Measurements from ENCODE around the gene ATP13A3.

Gene ATP13A3

DNA sequence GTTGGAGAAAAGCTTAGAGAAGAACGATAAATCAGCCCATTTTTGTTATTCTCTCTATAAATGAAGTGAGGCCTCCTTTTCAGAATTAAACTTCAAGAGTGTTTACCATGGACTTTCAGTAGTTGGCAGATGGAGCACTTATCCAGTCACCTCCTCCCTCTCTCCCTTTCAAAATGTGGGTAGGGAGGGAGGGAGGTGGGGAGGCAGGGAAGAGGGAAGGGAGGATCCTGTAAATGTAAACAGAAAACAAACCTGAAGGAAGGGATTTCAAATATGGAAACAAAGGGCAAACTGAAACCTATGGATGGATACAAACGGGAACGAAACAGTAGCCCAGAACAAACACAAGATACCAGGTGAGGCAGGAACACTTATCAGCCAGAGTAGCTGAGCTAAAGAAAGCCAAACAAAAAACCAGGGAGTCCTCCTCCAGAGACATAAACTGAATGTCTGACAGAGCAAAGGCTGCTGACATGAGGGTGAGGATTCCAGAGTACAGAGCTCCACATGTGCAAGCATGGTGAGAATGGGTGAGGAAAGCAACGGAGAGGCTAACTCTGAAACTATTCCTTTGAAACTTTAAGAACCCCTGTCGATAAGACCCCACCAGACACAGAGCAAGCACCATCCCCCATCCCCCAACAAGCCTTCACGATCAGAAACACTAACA, 46.8 kb downstream of the ATP13A3 start:
- no peak for DNase-seq

GRCh38 chr3:194434503-194434902, 52.3 kb downstream of the ATP13A3 start:
- no peak for DNase-seq

DNA sequence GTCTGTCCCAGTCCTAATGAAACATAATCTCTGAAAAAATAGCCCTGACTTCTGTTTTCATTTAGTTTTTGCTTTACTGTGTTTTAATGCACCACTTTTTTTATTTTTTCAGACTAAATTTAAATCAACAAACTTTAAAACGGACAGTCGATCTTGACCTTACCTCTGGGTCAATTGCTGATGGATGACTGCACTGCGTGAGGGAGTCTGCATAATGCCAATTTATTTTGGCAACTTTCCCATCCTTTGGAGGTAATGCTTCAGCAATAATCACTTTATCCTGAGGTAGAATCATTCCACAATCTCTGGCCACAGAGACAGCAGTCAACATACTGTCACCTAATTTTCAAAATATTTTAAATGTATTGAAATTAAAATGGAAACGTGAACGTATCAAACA, 55.2 kb downstream of the ATP13A3 start:
- DNase-seq = no peak

GRCh38 chr3:194425399-194425798, 61.4 kb downstream of the ATP13A3 start:
- no peak for DNase-seq

DNA sequence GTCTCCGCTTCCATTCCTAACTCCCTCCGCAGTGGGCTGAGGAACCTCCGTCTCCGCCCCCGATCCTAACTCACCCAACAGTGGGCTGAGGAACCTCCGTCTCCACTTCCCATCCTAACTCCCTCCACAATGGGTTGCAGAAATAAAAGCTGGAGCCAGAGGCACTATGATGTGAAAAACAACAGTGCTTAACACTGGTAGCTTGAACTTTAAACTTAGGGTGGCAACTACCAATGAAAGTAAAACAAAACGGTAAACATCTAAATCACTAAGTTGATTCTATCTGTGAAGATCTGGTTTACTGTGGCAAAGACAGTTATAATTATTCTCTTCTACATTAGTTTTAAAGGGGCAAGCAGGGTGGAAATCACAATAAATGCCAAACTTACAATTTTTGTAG, 61.8 kb downstream of the ATP13A3 start:
- DNase-seq = no peak

- no peak for DNase-seq
These were observed 62.4 kb downstream of the ATP13A3 start for GRCh38 chr3:194424373-194424772.

DNA sequence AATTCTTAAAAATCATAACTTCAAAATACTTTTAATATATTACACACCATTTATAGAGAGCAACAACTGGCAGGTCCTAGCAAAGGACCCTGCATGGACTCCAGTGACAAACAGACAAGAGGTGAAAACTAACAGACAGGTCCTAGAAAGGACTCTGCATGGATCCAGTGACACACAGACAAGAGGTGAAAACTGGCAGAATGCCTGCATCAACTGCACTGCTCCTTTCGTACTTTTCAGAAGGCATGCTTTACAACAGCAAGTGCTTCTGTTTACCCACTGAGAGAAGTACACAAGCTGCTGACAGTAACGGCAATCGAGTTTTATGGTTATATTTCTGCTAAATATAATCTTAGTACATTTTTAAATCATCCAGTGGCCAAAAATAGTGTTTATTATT, 63.5 kb downstream of the ATP13A3 start:
- DNase-seq = no peak

DNA sequence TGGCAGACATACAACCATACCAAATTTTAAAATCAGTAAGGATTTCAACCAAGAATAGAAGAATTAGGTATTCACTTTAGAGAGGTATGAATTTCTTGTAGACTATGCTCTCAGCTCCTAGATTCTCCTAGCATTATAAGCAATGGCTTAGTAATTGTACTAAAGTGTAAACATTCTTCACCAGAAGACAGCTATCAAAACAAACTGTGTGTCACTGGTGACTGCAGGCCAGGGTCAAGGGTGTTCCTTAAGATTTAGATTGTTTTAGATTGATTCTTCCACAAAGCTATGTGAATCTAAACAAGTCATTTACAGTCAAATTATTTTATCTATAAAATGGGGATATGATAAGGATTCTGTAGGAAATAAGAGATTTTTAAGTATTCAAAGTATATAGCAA, 64.6 kb downstream of the ATP13A3 start:
- DNase-seq = no peak

- DNase-seq = no peak
These were observed 68.1 kb downstream of the ATP13A3 start for GRCh38 chr3:194418671-194419070.

DNA sequence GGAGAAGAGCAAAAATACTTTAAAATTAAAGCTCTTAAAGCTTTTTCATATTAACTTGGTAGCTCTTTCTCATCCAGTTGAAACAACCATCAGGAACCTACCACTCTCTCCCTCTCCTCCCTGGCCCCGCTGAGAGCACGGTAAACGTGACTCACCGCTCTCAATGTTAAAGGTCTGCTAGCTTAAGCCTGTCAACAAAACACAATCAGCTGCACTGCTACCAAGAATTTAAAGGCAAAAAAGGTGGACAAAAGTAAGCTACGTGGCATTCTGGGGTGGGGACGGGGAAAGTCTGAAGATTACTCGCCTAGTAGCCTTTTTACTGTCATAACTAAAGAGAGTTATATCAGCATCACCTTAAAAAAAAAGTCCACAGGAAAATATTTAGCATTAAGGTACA, 79.4 kb downstream of the ATP13A3 start:
- no peak for DNase-seq

GRCh38 chr3:194405766-194406165, 81.0 kb downstream of the ATP13A3 start:
- no peak for DNase-seq

DNA sequence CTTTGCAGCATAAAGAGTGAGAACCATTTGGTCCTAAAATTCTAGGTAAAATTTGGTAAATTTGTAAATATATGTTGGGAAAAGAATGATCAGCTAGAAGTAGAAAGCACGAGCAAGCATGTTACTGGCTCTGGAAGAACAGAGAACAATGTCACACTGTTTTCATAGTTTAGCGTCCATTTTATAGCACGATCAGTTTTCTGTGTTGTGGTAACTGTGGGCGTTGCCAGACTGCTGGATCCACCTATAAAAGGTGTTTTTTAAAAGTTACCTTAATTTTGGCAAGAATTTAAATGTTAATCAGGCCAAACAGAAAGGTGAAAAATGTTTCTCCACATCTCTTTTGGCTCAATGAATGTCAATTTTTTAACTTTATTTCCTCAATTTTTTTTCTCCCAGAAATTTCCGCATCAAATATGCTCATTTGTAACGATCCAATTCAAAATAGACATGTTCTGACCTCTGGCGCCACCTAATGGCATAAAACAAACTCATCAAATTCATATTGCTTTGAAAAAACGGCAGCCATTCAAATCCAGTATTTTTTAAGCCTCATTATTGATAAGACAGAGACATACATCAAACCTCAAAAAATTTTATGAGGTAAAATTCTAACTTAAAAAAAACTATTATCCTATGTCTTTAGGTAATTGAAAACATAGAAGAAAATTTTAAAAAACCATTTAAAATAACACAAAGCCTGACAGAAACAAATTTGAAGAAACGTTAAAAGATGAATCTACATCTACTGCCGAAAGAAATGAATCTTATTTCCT, 82.2 kb downstream of the ATP13A3 start:
- peak; percentile 53 for DNase-seq

GRCh38 chr3:194401868-194402329, 84.9 kb downstream of the ATP13A3 start:
- no peak for DNase-seq

DNA sequence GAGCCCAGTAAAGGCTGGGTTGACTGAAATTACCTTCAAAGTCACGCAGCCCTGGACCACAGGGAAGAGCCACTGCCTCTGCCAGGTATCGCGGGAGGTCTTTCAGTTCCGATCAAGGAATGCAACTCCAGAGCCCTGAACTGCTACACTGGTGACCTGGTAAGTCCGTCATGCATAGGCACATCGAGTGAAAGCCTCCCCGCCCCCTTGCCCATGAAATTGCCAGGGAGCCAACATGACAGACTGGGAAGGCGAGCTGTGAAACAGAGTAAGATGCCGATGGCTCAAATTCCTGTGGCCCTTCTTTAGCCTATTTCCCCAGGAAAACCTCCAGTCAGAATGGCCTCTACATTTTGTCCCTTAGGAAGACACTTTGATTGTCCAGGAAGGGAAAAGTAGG, 85.5 kb downstream of the ATP13A3 start:
- DNase-seq = no peak

- no peak for DNase-seq
These were observed 86.9 kb downstream of the ATP13A3 start for GRCh38 chr3:194399874-194400411.

GRCh38 chr3:194399166-194399565, 87.6 kb downstream of the ATP13A3 start, which contains the start of gene GP5:
Gene GP5 (minus strand): TSS chr3:194399266. CDS start chr3:194398282, 984 bp downstream.
- DNase-seq = no peak

DNA sequence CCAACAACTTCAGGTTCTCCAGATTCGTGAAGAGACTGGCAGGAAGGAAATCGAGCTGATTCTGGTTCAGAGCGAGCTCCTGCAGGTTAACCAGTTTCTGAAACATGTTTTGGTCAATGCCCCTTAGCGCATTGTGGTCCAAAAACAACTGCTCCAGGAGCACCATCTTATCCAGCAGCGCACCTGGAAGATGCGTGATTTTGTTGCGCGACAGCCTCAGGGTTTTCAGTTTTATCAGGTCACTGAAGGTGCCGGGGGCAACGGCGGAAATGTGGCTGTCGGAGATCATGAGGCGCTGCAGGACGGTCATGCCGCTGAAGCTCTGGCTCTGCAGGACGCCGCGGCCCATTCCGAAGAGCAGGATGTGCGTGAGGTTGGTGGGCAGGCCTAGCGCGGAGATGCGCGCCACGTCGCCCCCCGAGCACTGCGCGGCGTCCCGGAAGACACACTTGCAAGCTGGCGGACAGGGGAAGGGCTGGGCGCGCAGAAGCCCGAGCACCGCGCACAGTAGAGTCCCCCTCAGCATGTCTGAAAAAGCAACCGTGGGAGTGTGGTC, 89.0 kb downstream of the ATP13A3 start:
- DNase-seq = peak; percentile 7

DNA sequence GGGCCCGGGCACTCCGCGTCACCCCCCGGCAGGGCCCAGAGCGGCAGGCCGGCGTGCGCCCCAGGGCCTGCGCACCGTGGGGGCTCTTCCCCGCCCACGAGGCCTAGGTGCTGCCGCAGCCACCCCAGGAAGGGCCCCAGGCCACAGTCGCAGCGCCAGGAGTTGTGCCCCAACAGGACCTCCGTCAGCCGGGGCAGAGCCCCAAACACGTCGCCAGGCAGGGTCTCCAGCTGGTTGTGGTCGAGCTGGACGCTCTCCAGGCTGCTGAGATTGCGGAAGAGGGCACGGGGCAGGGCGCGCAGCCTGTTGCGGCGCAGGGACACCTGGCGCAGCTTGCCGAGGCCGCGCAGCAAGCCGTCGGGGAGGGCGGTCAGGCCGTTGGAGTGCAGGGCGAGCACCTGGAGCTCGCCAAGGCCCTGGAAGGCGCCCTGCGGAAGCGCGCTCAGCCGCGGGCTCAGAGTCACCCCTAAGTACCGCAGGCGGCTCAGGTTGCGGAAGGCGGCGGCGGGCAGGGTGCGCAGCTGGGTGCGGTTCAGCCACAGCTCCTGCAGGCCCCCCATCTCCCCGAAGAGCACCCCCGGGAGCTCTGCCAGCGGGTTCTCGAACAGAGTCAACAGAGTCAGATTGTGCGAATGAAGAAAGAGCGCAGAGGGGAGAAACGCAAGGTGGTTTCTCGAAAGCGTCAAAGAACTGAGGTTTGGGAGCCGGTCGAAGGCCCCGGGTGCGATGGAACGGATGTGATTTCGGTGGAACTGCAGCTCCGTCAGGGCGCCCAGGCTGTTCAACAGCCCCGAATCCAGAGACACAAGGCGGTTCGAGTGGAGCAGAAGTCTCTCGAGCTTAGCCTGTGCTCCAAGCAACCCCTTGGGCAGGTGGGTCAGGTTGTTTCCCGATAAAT, 89.7 kb downstream of the ATP13A3 start:
- DNase-seq = peak; percentile 35

DNA sequence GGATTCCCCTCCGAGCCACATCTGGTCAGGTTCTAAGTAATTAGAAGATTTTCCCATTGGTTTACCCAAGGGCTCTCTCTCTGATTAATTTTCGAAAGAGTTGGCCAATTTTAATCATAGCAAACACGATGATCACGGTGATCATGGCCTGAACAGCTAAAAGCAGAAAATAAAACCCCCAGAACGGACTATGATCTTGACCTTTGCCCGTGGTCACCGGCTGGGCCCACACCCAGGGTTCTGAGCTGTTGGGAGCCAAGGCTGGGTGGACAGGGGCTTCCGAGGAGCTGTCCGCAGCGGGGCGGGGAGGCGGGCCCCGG, 90.3 kb downstream of the ATP13A3 start:
- no peak for DNase-seq

- DNase-seq = peak; percentile 45
These were observed 90.8 kb downstream of the ATP13A3 start for GRCh38 chr3:194395778-194396538.

- no peak for DNase-seq
These were observed 91.6 kb downstream of the ATP13A3 start for GRCh38 chr3:194395212-194395611.

GRCh38 chr3:194392576-194392975, 94.2 kb downstream of the ATP13A3 start:
- DNase-seq = no peak
